HepG2 (cell line): ENCODE measurements around the gene CCDC183. TPM values are rescaled to one million over a fixed set of nuclear protein-coding genes. Genes with fewer than 3 reads are reported as not detected.
A peak's percentile ranks its signal among the peaks of the same experiment; 100 is the strongest.
"Not testable (repeated sequence)": the region's sequence is repeated elsewhere in the genome, so short reads cannot be mapped to it uniquely, and the experiment has no call there.

Experiments used
- ATAC-seq: fragments of 200-7000 bp; cut with Tn5 transposase; 3 replicates; pipeline ENCODE4 v1.9.1; 2020; ENCODE audit warnings: mild to moderate bottlenecking, moderate library complexity
- BruUV-seq: library from RNA; stranded (reverse); fragments of 400-500 nt; replicated peaks from 2 replicates; lab custom pipeline; 2021; lab: Mats Ljungman, UMichigan
- CTCF ChIA-PET: fragments of 300-600 bp; formaldehyde crosslinking; extraction: SDS; loops from one replicate; lab custom pipeline; 2021; ENCODE audit warnings: low total read pairs, inconsistent platforms, low intra/inter-chr PET ratio; lab: Yijun Ruan, JAX
- POLR2A ChIA-PET: fragments of 350-600 bp; sonication (Branson Sonifier 250); formaldehyde crosslinking; loops from one replicate; lab custom pipeline; 2020; ENCODE audit warnings: antibody characterized with exemption, inconsistent platforms; lab: Yijun Ruan, JAX
- DNase-seq: peaks from one replicate; pipeline ENCODE4 v3.0.0-alpha.2; 2015; ENCODE audit warnings: low spot score
- FAIRE-seq: peaks from 3 replicates; lab custom pipeline; 2011; peaks lifted over from hg19 to GRCh38; lab: Jason Lieb, UNC
- H2AFZ ChIP-seq: one replicate; pipeline ENCODE4 v1.6.1; 2011; ENCODE audit warnings: low read length, inconsistent platforms
- H3K27ac ChIP-seq: fragments of 300-600 bp; 3 replicates; pipeline ENCODE4 v1.8.0; 2011; ENCODE audit warnings: mixed run types, mild to moderate bottlenecking, mixed read lengths, low read length, inconsistent platforms; ENCODE audit not compliant: insufficient read depth; ENCODE audit errors: extremely low read length
- H3K27me3 ChIP-seq, 2 experiments: fragments of 200-600 bp in 1 of 2; 2 replicates in 1 of 2; 3 replicates in 1 of 2; pipeline versions ENCODE4 v1.6.0 to v1.8.0; 2011; ENCODE audit warnings: low read length in 2 of 2, mild to moderate bottlenecking in 2 of 2, moderate library complexity in 2 of 2, inconsistent platforms in 1 of 2; ENCODE audit not compliant: insufficient read depth in 2 of 2, control insufficient read depth in 1 of 2
- H3K36me3 ChIP-seq, 2 experiments: fragments of 200-600 bp in 1 of 2; replicated peaks in 1 of 2; 2 replicates in 1 of 2; 3 replicates in 1 of 2; pipeline versions ENCODE4 v1.5.1 to v1.8.0; 2011; ENCODE audit warnings: low read length in 2 of 2, inconsistent platforms in 1 of 2; ENCODE audit not compliant: insufficient read depth in 2 of 2, control insufficient read depth in 1 of 2
- H3K4me1 ChIP-seq: 2 replicates; pipeline ENCODE4 v1.5.1; 2012; ENCODE audit warnings: low read length, inconsistent platforms; ENCODE audit not compliant: insufficient read depth
- H3K4me2 ChIP-seq: 2 replicates; pipeline ENCODE4 v1.6.0; 2011; ENCODE audit warnings: low read depth, low read length, inconsistent platforms
- H3K4me3 ChIP-seq, 3 experiments: fragments of 200-600 bp in 1 of 3; sonication (generic), shearing (Covaris generic) in 1 of 3; replicated peaks in 1 of 3; 2 replicates each; pipeline ENCODE4 v1.5.1; 2011 to 2016; ENCODE audit warnings: low read length in 3 of 3, inconsistent platforms in 2 of 3, low read depth in 2 of 3, mild to moderate bottlenecking in 2 of 3, control low read depth in 1 of 3, mixed read lengths in 1 of 3; ENCODE audit not compliant: insufficient read depth in 1 of 3
- H3K79me2 ChIP-seq: one replicate; pipeline ENCODE4 v1.6.1; 2011; ENCODE audit warnings: low read length, inconsistent platforms; ENCODE audit not compliant: insufficient read depth
- H3K9ac ChIP-seq: 2 replicates; pipeline ENCODE4 v1.6.0; 2011; ENCODE audit warnings: mild to moderate bottlenecking, low read depth, low read length, inconsistent platforms; ENCODE audit not compliant: insufficient read depth
- H3K9me3 ChIP-seq: 2 replicates; pipeline ENCODE4 v1.5.1; 2012; ENCODE audit warnings: mild to moderate bottlenecking, low read length
- H4K20me1 ChIP-seq: 2 replicates; pipeline ENCODE4 v1.6.0; 2011; ENCODE audit warnings: inconsistent platforms, mild to moderate bottlenecking, low read length, moderate library complexity; ENCODE audit not compliant: insufficient read depth
- AGO1 ChIP-seq: fragments of 200-400 bp; formaldehyde crosslinking; IDR thresholded peaks from 2 replicates; pipeline ENCODE4 v1.6.1; 2017; ENCODE audit warnings: mild to moderate bottlenecking, low read depth, low read length, moderate library complexity; ENCODE audit not compliant: poor library complexity, severe bottlenecking
- AKAP8 ChIP-seq: sonication (generic); formaldehyde crosslinking; IDR thresholded peaks from 2 replicates; pipeline ENCODE4 v1.5.1; 2020; ENCODE audit warnings: mild to moderate bottlenecking, missing genetic modification reagents
- CEBPG ChIP-seq: IDR thresholded peaks from 2 replicates; pipeline ENCODE4 v1.6.1; 2016
- CENPT ChIP-seq: sonication (generic); formaldehyde crosslinking; IDR thresholded peaks from 2 replicates; pipeline ENCODE4 v1.8.0; 2022; ENCODE audit warnings: low read depth, mild to moderate bottlenecking, moderate library complexity, missing genetic modification reagents
- HNRNPLL ChIP-seq: fragments of 200-400 bp; formaldehyde crosslinking; IDR thresholded peaks from 2 replicates; pipeline ENCODE4 v1.6.1; 2017; ENCODE audit warnings: mild to moderate bottlenecking, low read depth, low read length; ENCODE audit not compliant: poor library complexity, severe bottlenecking
- NFIC ChIP-seq: IDR thresholded peaks from 2 replicates; pipeline ENCODE4 v1.6.1; 2012; ENCODE audit warnings: mild to moderate bottlenecking, low read length, inconsistent platforms
- NR2F6 ChIP-seq, 2 experiments: IDR thresholded peaks; 2 replicates each; pipeline ENCODE4 v1.6.1; 2016; ENCODE audit warnings: antibody characterized with exemption in 1 of 2, mild to moderate bottlenecking in 1 of 2
- POLR2AphosphoS2 ChIP-seq: IDR thresholded peaks from 2 replicates; pipeline ENCODE4 v1.6.1; 2011; ENCODE audit warnings: low read depth, low read length, improper control_type of control experiment
- SAP130 ChIP-seq: IDR thresholded peaks from 2 replicates; pipeline ENCODE4 v1.6.1; 2016; ENCODE audit warnings: low read depth
- TAF15 ChIP-seq: fragments of 200-400 bp; formaldehyde crosslinking; IDR thresholded peaks from one replicate; pipeline ENCODE4 v1.6.1; 2018; ENCODE audit warnings: mild to moderate bottlenecking, low read depth, low read length; ENCODE audit not compliant: poor library complexity, severe bottlenecking
- YEATS4 ChIP-seq: sonication (generic); formaldehyde crosslinking; IDR thresholded peaks from 2 replicates; pipeline ENCODE4 v1.4.0; 2020; ENCODE audit warnings: missing genetic modification reagents, borderline replicate concordance
- ZNF138 ChIP-seq: sonication (generic); formaldehyde crosslinking; IDR thresholded peaks from 2 replicates; pipeline ENCODE4 v1.5.0; 2020; ENCODE audit warnings: mild to moderate bottlenecking, low read depth, missing genetic modification reagents
- ZNF281 ChIP-seq: sonication (generic); formaldehyde crosslinking; IDR thresholded peaks from 2 replicates; pipeline ENCODE4 v1.4.0; 2020; ENCODE audit warnings: missing genetic modification reagents, borderline replicate concordance
- ZNF879 ChIP-seq: sonication (generic); formaldehyde crosslinking; IDR thresholded peaks from 2 replicates; pipeline ENCODE4 v1.8.1; 2023; ENCODE audit warnings: missing genetic modification reagents
- WGBS: methylation state at CpG from one replicate; pipeline ENCODE4 v1.1.6; 2017; ENCODE audit warnings: low lambda C conversion rate; 5-methylcytosine and 5-hydroxymethylcytosine counted together
- in situ Hi-C: cut with HindIII; loops from 2 replicates; pipeline ENCODE4 v1.10.0; 2017; ENCODE audit warnings: low pct_unique_long_range_greater_than_20kb; ENCODE audit not compliant: extremely low pct_ligation_motif_present
- intact Hi-C: fragments of 100-400 bp; cut with micrococcal nuclease; formaldehyde crosslinking; loops from one replicate; pipeline ENCODE4 v1.10.0; 2022; ENCODE audit not compliant: unreplicated experiment
- polyA plus RNA-seq, 8 experiments: library from polyadenylated mRNA; depleted of rRNA in 3 of 8; stranded (reverse) in 7 of 8; unstranded in 1 of 8; fragments of >200 nt; fragmentation: Illumina TruSeq in 4 of 8; extraction: Trizol in 4 of 8; gene quantifications; 2 replicates each; pipeline versions ENCODE4 v1.2.1 to v1.2.3, GENCODE V29; 2011 to 2016; ENCODE audit warnings: low read depth in 4 of 8, missing spikeins in 1 of 8, mixed read lengths in 1 of 8; ENCODE audit not compliant: insufficient read depth in 1 of 8
- total RNA-seq, 5 experiments: library from RNA; depleted of rRNA; stranded (reverse); fragments of >200 nt; fragmentation: Illumina TruSeq; extraction: Trizol; gene quantifications; 2 replicates each; pipeline ENCODE4 v1.2.3, GENCODE V29; 2016; ENCODE audit warnings: low read depth in 1 of 5

The CCDC183 gene
- total and polyA plus RNA-seq, 2 of the 13 experiments (the other 11 are each of a cell fraction or from before 2014, with no cell fraction given): 5.0 to 66.4 TPM

GRCh38 chr9:136803009-136803550, 6.9 kb downstream of the CCDC183 start:
- in situ Hi-C loops; DNase-seq; intact Hi-C loops; CTCF ChIA-PET; H3K4me2 ChIP-seq; H3K4me3 ChIP-seq; H3K9me3 ChIP-seq; H2AFZ ChIP-seq; ATAC-seq; H3K27me3 ChIP-seq; H3K9ac ChIP-seq; POLR2A ChIA-PET; H3K36me3 ChIP-seq; FAIRE-seq; BruUV-seq; H4K20me1 ChIP-seq; TF ChIP-seq NR2F6 (CRISPR knock-in tag; IDR thresholded peaks at IDR 0.05): not testable (repeated sequence)
- WGBS: 100% methylated on average over 4 of the region's 9 CpGs
- TF ChIP-seq AGO1 (peak; percentile 89), NR2F6 (IDR thresholded peaks at IDR 0.05) (peak; percentile 36; the same call in 1 of the 2 replicates), TAF15 (peak; percentile 9), CENPT (0 out of 2 replicates have a peak, but pooled peaks have one; percentile 10)
- H3K4me1 ChIP-seq: peaks cover 61% of the 10 kb centered on the region
- peaks cover 49% of the 10 kb centered on the region for H3K79me2 ChIP-seq
- peak overlapping the region; percentile 8 for H3K27ac ChIP-seq

GRCh38 chr9:136803551-136804508, 7.7 kb downstream of the CCDC183 start:
- H3K4me2 ChIP-seq: no peak overlapping the region
- FAIRE-seq: no peak
- no peak for ATAC-seq
- peak overlapping the region; percentile 8 for H3K27ac ChIP-seq
- no peak for DNase-seq
- H3K4me3 ChIP-seq: no peak overlapping the region
- ChIA-PET CTCF (no interaction called here), POLR2A (no interaction called here)
- no peaks in the 10 kb centered on the region for H3K27me3 ChIP-seq
- in situ Hi-C loops (no loop called here), intact Hi-C loops (no loop called here)
- 95% methylated on average over 22 of the region's 22 CpGs for WGBS
- no peak overlapping the region for H2AFZ ChIP-seq
- BruUV-seq: no TSS peak
- no peak overlapping the region for H3K9ac ChIP-seq
- peaks cover 0 to 2% of the 10 kb centered on the region in 2 experiments; a peak in 3 of 5 replicates for H3K36me3 ChIP-seq
- peaks cover 54% of the 10 kb centered on the region for H3K4me1 ChIP-seq
- H3K79me2 ChIP-seq: peaks cover 50% of the 10 kb centered on the region
- H3K9me3 ChIP-seq: no peaks in the 10 kb centered on the region
- no peaks in the 10 kb centered on the region; the same call in none of the 2 replicates for H4K20me1 ChIP-seq
- TF ChIP-seq YEATS4: no peak
- peak; percentile 96 for TF ChIP-seq AGO1
- TF ChIP-seq CEBPG (CRISPR knock-in tag): no peak
- peak; percentile 6; the same call in 1 of the 2 replicates for TF ChIP-seq SAP130 (CRISPR knock-in tag)
- no peak for TF ChIP-seq ZNF138 (CRISPR knock-in tag)
- TF ChIP-seq HNRNPLL: peak; percentile 7
- no peak for TF ChIP-seq NFIC
- TF ChIP-seq ZNF281 (CRISPR knock-in tag): no peak
- 0 out of 2 replicates have a peak, but pooled peaks have one; percentile 16 for TF ChIP-seq CENPT
- TF ChIP-seq POLR2AphosphoS2: no peak
- TF ChIP-seq AKAP8: peak; percentile 91
- TF ChIP-seq ZNF879 (CRISPR knock-in tag): no peak
